Activated CD8-positive, alpha-beta T cell treated with anti-CD3 and anti-CD28 coated beads for 36 hours (primary cell): ENCODE results near the gene RELB. TPM values are rescaled to one million over a fixed set of nuclear protein-coding genes. Genes with fewer than 3 reads are reported as not detected.
"Not testable (repeated sequence)": the region's sequence is repeated elsewhere in the genome, so short reads cannot be mapped to it uniquely, and the experiment has no call there.

ENCODE experiments used
- ATAC-seq: fragments of 200-7000 bp; cut with Tn5 transposase; one replicate; pipeline ENCODE4 v1.10.0; 2021; ENCODE audit warnings: mild to moderate bottlenecking, moderate library complexity
- CTCF ChIA-PET: fragments of 350-600 bp; sonication (Branson Sonifier 250); formaldehyde crosslinking; loops from one replicate; lab custom pipeline; 2021; ENCODE audit warnings: antibody characterized with exemption; lab: Charles Lee
- POLR2A ChIA-PET: fragments of 350-600 bp; sonication (Branson Sonifier 250); formaldehyde crosslinking; loops from one replicate; lab custom pipeline; 2021; ENCODE audit warnings: antibody characterized with exemption; lab: Charles Lee
- DNase-seq: peaks from one replicate; pipeline ENCODE4 v3.0.0-alpha.2; 2020
- H3K27ac Mint-ChIP-seq: one replicate; pipeline ENCODE4 v1.8.0; 2021; ENCODE audit warnings: mild to moderate bottlenecking, mixed read lengths
- H3K27me3 Mint-ChIP-seq: one replicate; pipeline ENCODE4 v1.8.0; 2021; ENCODE audit warnings: mixed read lengths
- H3K36me3 Mint-ChIP-seq: one replicate; pipeline ENCODE4 v1.8.0; 2021; ENCODE audit warnings: low read depth, mixed read lengths
- H3K4me1 Mint-ChIP-seq: one replicate; pipeline ENCODE4 v1.8.0; 2021; ENCODE audit warnings: low read depth, mixed read lengths
- H3K4me3 Mint-ChIP-seq: one replicate; pipeline ENCODE4 v1.8.0; 2021; ENCODE audit warnings: mild to moderate bottlenecking, moderate library complexity, mixed read lengths
- H3K9me3 Mint-ChIP-seq: one replicate; pipeline ENCODE4 v1.8.0; 2021; ENCODE audit warnings: mixed read lengths
- intact Hi-C: fragments of 100-400 bp; cut with micrococcal nuclease; formaldehyde crosslinking; loops from one replicate; pipeline ENCODE4 v1.10.0; 2022
- total RNA-seq, 2 experiments: library from RNA; stranded (reverse); gene quantifications; one replicate each; pipeline ENCODE4 v1.2.3, GENCODE V29; 2021
- TF ChIP-seq, protein P1 (sequence below): fragments of 200-600 bp; IDR thresholded peaks from one replicate; pipeline ENCODE4 v1.8.0; 2022; ENCODE audit warnings: antibody characterized with exemption, mild to moderate bottlenecking

RELB gene
- total RNA-seq, 2 experiments from 2014 or later = 37.6 to 37.9 TPM

DNA sequence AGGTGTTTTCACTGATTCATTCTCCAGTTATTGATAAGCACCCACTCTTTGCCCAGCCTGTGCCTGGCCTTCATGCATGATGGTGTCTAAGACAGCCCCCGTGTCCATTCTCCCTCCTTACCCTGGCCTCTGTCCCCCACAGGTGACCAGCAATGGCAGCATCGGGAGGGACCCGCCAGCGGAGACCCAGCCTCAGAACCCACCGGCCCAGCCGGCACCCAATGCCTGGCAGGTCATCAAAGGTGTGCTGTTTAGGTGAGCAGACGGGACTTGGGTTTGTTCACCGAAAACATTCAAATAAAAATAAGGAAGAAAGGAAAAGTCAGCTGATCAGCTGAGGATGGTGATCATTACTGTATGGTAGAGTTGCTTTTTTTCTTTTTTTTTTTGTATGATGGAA is 39.4 kb upstream of the RELB start:
- Mint-ChIP-seq H3K36me3 (peaks cover 9% of the 10 kb centered on the region), H3K9me3 (no peaks in the 10 kb centered on the region), H3K27ac (no peak overlapping the region), H3K27me3 (no peaks in the 10 kb centered on the region), H3K4me1 (peaks cover 30% of the 10 kb centered on the region), H3K4me3 (no peak overlapping the region)
- ATAC-seq = no peak
- intact Hi-C loops = no loop called here
- TF ChIP-seq, protein P1, sequence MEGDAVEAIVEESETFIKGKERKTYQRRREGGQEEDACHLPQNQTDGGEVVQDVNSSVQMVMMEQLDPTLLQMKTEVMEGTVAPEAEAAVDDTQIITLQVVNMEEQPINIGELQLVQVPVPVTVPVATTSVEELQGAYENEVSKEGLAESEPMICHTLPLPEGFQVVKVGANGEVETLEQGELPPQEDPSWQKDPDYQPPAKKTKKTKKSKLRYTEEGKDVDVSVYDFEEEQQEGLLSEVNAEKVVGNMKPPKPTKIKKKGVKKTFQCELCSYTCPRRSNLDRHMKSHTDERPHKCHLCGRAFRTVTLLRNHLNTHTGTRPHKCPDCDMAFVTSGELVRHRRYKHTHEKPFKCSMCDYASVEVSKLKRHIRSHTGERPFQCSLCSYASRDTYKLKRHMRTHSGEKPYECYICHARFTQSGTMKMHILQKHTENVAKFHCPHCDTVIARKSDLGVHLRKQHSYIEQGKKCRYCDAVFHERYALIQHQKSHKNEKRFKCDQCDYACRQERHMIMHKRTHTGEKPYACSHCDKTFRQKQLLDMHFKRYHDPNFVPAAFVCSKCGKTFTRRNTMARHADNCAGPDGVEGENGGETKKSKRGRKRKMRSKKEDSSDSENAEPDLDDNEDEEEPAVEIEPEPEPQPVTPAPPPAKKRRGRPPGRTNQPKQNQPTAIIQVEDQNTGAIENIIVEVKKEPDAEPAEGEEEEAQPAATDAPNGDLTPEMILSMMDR = no peak
- CTCF ChIA-PET = interaction anchor here (1.1 kb wide), 1 partner anchor 10 kb away, joined by 4 read pairs; no protein-coding TSS in a partner anchor
- DNase-seq = no peak
- POLR2A ChIA-PET = no interaction called here

DNA sequence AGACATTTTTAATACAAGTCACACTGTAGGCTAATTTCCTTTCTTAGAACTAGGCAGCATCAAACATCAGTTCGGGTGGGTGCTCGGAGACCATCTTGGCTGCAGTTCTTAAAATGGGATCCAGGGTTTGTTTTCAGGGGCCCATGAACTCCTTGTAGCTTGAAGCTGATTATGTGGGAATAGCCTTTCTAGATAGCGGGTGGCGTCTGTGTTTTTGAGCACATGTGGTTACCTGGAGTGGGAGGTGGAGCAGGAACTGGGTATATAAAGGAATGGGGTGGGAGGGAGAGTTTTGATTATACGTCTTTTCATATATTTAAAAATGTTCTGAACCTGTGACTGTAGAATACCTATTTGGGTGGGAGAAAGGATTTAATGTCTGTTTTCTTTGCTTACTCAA is 33.1 kb upstream of the RELB start:
- CTCF ChIA-PET = no interaction called here
- Mint-ChIP-seq H3K36me3 (peaks cover 10% of the 10 kb centered on the region), H3K27ac (no peak overlapping the region), H3K4me3 (no peak overlapping the region), H3K4me1 (peaks cover 3% of the 10 kb centered on the region), H3K27me3 (no peaks in the 10 kb centered on the region), H3K9me3 (no peaks in the 10 kb centered on the region)
- ATAC-seq (no peak), DNase-seq (no peak)
- POLR2A ChIA-PET = no interaction called here
- intact Hi-C loops = no loop called here
- TF ChIP-seq, protein P1 = no peak

DNA sequence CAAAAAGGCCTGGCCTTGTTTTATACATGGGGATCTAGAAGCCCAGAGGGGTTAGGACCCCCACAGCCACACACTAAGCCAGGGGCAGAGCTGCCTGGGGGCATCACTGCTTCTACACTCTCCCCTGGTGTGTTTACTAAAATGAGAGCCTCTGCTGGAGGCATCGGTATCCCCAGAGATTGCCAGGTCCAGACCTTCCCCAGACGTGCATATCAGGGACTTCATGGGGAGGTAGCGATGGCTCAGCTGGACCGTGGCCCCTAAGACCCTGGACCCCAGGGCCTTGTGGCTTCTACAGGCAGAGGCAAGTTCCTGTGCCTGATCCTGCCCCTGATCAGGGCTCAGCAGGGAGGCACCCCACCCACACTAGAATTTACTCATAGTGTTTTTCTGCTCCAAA is 32.6 kb upstream of the RELB start:
- no peaks in the 10 kb centered on the region for H3K27me3 Mint-ChIP-seq
- no peaks in the 10 kb centered on the region for H3K9me3 Mint-ChIP-seq
- TF ChIP-seq, protein P1 = no peak
- POLR2A ChIA-PET = no interaction called here
- no peak overlapping the region for H3K27ac Mint-ChIP-seq
- no peak overlapping the region for H3K4me3 Mint-ChIP-seq
- H3K4me1 Mint-ChIP-seq = peaks cover 3% of the 10 kb centered on the region
- CTCF ChIA-PET = interaction anchor here (1.2 kb wide), 1 partner anchor 17 kb away, joined by 4 read pairs; no protein-coding TSS in a partner anchor
- intact Hi-C loops = no loop called here
- ATAC-seq (no peak), DNase-seq (no peak)
- H3K36me3 Mint-ChIP-seq = peaks cover 10% of the 10 kb centered on the region

DNA sequence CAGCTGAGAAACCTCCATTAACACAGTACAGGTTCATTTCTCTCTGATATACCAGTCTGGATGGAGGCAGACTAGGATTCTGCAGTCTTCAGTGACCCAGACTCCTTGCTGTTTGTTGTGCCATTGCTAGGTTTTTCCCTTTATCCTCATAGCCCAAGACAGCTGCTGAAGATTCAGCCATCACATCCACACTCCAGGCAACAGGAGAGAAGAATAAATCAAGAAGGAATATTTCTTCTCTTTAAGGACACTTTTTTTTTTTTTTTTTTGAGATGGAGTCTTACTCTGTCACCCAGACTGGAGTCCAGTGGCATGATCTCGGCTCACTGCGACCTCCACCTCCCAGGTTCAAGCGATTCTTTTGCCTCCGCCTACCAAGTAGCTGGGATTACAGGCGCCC is 31.8 kb upstream of the RELB start:
- no peaks in the 10 kb centered on the region for H3K27me3 Mint-ChIP-seq
- H3K4me1 Mint-ChIP-seq = peaks cover 3% of the 10 kb centered on the region
- TF ChIP-seq, protein P1 = no peak
- H3K9me3 Mint-ChIP-seq = no peaks in the 10 kb centered on the region
- DNase-seq = no peak
- ATAC-seq = no peak
- intact Hi-C loops = no loop called here
- peaks cover 12% of the 10 kb centered on the region for H3K36me3 Mint-ChIP-seq
- no peak overlapping the region for H3K4me3 Mint-ChIP-seq
- ChIA-PET POLR2A (no interaction called here), CTCF (interaction anchor here (1.2 kb wide), 1 partner anchor 17 kb away, joined by 4 read pairs; no protein-coding TSS in a partner anchor)
- H3K27ac Mint-ChIP-seq = no peak overlapping the region

DNA sequence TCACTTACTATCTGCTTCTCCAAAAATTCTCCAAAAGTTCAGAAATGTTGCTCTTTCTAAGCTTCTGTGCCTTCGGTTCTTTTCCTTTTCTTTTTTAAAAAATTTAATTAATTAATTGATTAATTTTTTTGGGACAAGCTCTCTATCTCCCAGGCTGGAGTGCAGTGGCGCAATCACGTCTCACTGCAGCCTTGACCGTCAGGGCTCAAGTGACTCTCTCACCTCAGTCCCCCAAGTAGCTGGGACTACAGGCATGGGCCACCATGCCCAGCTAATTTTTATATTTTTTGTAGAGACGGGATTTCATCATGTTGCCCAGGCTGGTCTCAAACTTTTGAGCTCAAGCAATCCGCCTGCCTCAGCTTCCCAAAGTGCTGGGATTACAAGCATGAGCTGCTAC is 29.8 kb upstream of the RELB start:
- CTCF ChIA-PET = interaction anchor here (0.9 to 1.3 kb wide), 2 partner anchors 11 to 20 kb away, joined by 3 read pairs; no protein-coding TSS in a partner anchor
- H3K27ac Mint-ChIP-seq, H3K4me1 Mint-ChIP-seq, H3K4me3 Mint-ChIP-seq, H3K27me3 Mint-ChIP-seq, ATAC-seq, H3K9me3 Mint-ChIP-seq, DNase-seq, intact Hi-C loops: not testable (repeated sequence)
- POLR2A ChIA-PET = interaction anchor here (0.6 to 1.1 kb wide), 2 partner anchors 15 to 388 kb away, joined by 3 read pairs; no protein-coding TSS in a partner anchor
- peaks cover 11% of the 10 kb centered on the region for H3K36me3 Mint-ChIP-seq
